ENCODE results near the gene PGGHG. TPM values are rescaled to one million over a fixed set of nuclear protein-coding genes. Genes with fewer than 3 reads are reported as not detected.

Gene PGGHG

GRCh38 chr11:344836-345578, 56.1 kb downstream of the PGGHG start:
- Histone ChIP-seq H3K4me1 (ENCODE audit: control insufficient read depth, insufficient read depth, low read length) (no peaks in the 10 kb centered on the region), H3K4me3 (ENCODE audit: low read length) (no peak overlapping the region), H3K36me3 (ENCODE audit: insufficient read depth, low read length) (no peaks in the 10 kb centered on the region), H3K27me3 (ENCODE audit: control insufficient read depth, insufficient read depth, low read length) (peaks cover 17% of the 10 kb centered on the region), H3K4me2 (ENCODE audit: low read length) (no peak overlapping the region), H3K9me3 (replicated peaks; ENCODE audit: low read length) (no peaks in the 10 kb centered on the region), H3K9ac (ENCODE audit: low read depth, low read length) (no peak overlapping the region)

Small RNAs within 50 kb of the gene (small RNA-seq; reads per million reads assigned to genes)
- not detected for gene AC136475.6
